GM18505 (cell line): ENCODE data around the gene HDAC9.
"Not testable (repeated sequence)": the region's sequence is repeated elsewhere in the genome, so short reads cannot be mapped to it uniquely, and the experiment has no call there.

Experiments
- ATAC-seq: cut with Tn5 transposase; IDR thresholded peaks from one replicate; pipeline ENCODE4 v1.9.1; 2021; ENCODE audit not compliant: unreplicated experiment
- POLR2A ChIP-seq: IDR thresholded peaks from 4 replicates; pipeline ENCODE4 v1.6.1; 2011; ENCODE audit warnings: borderline replicate concordance; ENCODE audit not compliant: insufficient read depth, insufficient read length; ENCODE audit errors: extremely low read depth

Gene HDAC9

GRCh38 chr7:18974803-18975202 lies 479.3 kb downstream of the HDAC9 start:
- ATAC-seq, result no peak
- TF ChIP-seq POLR2A, result no peak

GRCh38 chr7:18975276-18975675 lies 479.7 kb downstream of the HDAC9 start:
- ATAC-seq, result no peak
- TF ChIP-seq POLR2A, result no peak

- TF ChIP-seq POLR2A, result no peak
- ATAC-seq, result no peak
These were observed 480.2 kb downstream of the HDAC9 start for GRCh38 chr7:18975689-18976280.

- ATAC-seq, result no peak
- no peak for TF ChIP-seq POLR2A
These were observed 481.3 kb downstream of the HDAC9 start for GRCh38 chr7:18976715-18977471.

GRCh38 chr7:18978108-18978495 lies 482.6 kb downstream of the HDAC9 start:
- ATAC-seq, result no peak
- no peak for TF ChIP-seq POLR2A

- ATAC-seq, result not testable (repeated sequence)
These were observed 495.2 kb downstream of the HDAC9 start for GRCh38 chr7:18990700-18991099.

- ATAC-seq, result no peak
These were observed 498.6 kb downstream of the HDAC9 start for GRCh38 chr7:18993933-18994668.

GRCh38 chr7:18995270-18995671 lies 499.7 kb downstream of the HDAC9 start:
- ATAC-seq, result no peak
- TF ChIP-seq POLR2A, result no peak

More at GRCh38 chr7:18993933-18994668, 498.6 kb downstream of the HDAC9 start:
- no peak for TF ChIP-seq POLR2A

GRCh38 chr7:18995811-18996426 lies 500.4 kb downstream of the HDAC9 start:
- no peak for TF ChIP-seq POLR2A
- ATAC-seq, result no peak

- ATAC-seq, result no peak
- no peak for TF ChIP-seq POLR2A
These were observed 501.0 kb downstream of the HDAC9 start for GRCh38 chr7:18996583-18996982.

GRCh38 chr7:18997477-18998150 lies 502.1 kb downstream of the HDAC9 start:
- TF ChIP-seq POLR2A, result no peak
- no peak for ATAC-seq

GRCh38 chr7:19000410-19000809 lies 504.9 kb downstream of the HDAC9 start:
- no peak for TF ChIP-seq POLR2A
- ATAC-seq, result no peak

GRCh38 chr7:19001854-19002253 lies 506.3 kb downstream of the HDAC9 start:
- ATAC-seq, result no peak
- no peak for TF ChIP-seq POLR2A
